CD4-positive, alpha-beta T cell treated with Interleukin-15 for 1 hour (primary cell): ENCODE data around the gene DSE.

Source experiments
- DNase-seq: peaks from one replicate; pipeline ENCODE4 v3.0.0-alpha.2; 2020

The DSE gene

GRCh38 chr6:116450185-116450710 is 79.5 kb downstream of the DSE start:
- DNase-seq: no peak

DNA sequence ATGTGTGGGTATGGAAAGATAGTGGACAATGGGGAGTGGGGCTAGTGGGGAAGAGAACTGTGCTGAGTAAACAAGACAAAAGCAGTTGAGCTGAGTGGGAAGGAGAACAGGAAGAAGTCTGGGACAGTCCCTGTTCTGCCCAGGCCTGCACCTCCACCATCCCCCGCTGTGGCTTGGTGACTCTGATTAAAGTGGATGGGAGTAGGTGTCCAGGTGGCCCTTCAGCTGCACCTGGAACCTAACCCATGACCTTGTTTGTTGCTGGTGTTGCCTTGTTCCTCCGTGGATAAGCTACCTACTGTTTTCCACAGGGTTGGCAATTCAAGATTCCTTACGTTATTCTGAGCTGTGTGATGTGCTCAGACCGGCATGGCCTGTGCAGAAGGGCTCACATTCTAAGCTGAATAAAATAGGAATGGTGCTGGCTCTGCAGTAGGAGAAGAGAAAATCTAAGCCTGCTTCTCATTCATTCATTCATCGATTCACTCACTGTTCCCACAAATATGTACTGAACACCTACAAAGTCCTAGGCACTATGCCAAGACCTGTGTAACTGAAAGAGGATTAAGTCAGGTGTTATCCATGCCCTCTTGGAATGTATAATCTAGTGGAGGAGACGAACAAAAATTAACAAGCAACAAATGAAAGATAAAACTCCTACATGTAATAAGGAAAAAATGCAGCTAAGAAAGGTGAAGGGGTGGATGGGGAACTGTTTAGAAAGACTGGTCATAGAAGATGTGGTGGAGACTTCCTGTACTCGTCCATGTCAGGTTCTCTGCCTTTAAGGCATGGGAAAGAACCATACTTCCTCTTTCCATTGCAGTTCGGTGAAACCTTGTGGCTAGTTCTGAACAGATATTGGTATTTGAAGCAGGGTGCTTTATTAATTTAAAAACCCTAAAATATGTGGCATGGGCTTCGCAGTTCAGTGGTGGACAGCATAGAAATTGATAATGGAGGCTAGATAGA is 80.3 kb downstream of the DSE start:
- no peak for DNase-seq

- DNase-seq: no peak
These were observed 81.2 kb downstream of the DSE start for GRCh38 chr6:116451916-116452315.

DNA sequence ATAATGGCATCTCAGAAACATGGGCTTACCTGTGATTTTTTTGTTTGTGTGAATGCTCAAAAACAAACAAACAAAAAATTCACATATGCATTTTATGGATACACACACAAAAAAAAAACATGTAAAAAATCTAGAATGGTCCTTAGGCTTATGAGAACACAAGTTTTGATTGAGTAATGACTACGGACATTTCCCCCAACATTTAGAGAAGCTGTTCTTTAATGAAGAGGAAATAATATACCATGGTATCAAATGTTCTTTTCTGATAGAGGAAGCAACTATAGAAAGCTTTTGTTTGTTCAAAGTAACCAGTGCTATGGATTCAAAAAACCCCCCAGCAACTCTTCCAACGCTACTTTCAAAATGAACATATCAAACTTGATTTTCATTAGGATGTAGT is 81.8 kb downstream of the DSE start:
- DNase-seq: no peak

DNA sequence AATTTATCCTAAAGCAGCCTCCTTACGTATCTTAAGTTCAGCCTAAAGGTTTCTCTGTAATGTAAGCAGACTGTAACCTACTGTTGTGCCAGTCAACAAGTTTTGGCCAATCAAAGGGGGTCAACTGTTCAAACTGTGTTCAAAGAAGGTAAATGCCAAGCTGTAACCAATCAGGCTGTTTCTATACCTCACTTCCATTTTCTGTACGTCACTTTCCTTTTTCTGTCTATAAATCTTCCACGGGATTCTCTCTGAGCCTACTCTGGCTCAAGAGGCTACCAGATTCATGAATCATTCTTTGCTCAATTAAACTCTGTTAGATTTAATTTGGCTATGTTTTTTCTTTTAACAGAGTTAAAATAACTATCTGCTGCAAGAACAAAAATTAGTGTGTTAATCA is 85.4 kb downstream of the DSE start:
- no peak for DNase-seq

GRCh38 chr6:116456927-116457326 is 86.2 kb downstream of the DSE start:
- no peak for DNase-seq

- no peak for DNase-seq
These were observed 87.5 kb downstream of the DSE start for GRCh38 chr6:116458264-116458663.

- DNase-seq: no peak
These were observed 89.2 kb downstream of the DSE start for GRCh38 chr6:116459927-116460326.

DNA sequence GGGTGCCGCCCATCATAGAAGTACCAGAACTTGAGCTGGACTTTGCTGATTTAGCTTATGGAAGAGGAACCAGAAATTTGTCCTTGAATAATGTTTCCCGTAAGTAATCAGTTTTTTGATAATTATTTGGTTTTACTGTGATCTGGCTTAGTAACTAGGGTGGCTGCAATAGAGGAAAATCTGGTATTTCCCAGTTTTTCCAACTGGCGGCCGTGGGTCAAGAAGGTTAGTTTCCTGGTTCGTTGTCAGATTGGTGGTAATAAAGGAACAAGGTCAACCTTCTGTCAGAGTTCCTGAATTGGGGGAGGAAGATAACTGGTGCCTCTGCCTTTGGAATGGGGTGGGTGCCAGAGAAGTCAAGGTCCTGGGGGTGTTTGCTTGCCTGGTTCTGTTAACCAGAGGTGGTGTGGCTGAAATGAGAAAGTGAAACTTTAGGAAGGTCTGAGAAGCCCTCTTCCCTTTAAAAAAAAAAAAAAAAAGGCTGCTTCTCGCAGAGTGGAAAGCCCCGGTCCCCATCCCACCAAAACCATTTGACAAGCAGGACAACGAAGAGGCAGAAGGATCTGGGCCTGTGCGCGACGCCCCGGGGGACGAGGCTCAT is 90.7 kb downstream of the DSE start, which contains the start of gene CALHM6:
Gene CALHM6, plus strand, starts transcription at position 45 of the 601 bp plus-strand sequence. Its CDS starts 555 bp downstream, at position 600.
- no peak for DNase-seq

DNA sequence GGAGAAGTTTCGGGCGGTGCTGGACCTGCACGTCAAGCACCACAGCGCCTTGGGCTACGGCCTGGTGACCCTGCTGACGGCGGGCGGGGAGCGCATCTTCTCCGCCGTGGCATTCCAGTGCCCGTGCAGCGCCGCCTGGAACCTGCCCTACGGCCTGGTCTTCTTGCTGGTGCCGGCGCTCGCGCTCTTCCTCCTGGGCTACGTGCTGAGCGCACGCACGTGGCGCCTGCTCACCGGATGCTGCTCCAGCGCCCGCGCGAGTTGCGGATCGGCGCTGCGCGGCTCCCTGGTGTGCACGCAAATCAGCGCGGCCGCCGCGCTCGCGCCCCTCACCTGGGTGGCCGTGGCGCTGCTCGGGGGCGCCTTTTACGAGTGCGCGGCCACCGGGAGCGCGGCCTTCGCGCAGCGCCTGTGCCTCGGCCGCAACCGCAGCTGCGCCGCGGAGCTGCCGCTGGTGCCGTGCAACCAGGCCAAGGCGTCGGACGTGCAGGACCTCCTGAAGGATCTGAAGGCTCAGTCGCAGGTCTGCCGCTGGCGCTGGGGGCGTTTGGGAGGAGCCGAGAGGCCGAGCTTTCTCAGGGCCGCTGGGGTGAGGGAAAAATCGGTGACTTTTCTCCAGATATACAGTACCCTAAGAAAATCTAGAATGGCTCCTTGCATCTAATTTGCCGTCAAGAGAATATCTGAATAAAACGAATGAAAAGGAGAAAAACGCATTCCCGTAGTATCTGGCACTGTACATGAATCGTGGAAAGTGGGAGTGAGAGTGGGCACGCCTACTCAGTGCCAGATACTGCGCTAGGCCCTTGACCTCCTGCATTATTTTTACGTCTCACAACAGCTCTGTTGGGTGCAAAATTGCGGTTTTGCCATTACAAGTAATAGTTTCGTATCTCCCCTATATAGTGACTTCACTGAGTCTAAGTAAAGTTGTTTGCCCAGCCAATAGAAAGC is 91.5 kb downstream of the DSE start:
- peak; percentile 64 for DNase-seq

GRCh38 chr6:116463301-116463700 is 92.6 kb downstream of the DSE start:
- DNase-seq: no peak

GRCh38 chr6:116465246-116465645 is 94.5 kb downstream of the DSE start:
- peak; percentile 51 for DNase-seq

- no peak for DNase-seq
These were observed 96.3 kb downstream of the DSE start for GRCh38 chr6:116467096-116467495.

DNA sequence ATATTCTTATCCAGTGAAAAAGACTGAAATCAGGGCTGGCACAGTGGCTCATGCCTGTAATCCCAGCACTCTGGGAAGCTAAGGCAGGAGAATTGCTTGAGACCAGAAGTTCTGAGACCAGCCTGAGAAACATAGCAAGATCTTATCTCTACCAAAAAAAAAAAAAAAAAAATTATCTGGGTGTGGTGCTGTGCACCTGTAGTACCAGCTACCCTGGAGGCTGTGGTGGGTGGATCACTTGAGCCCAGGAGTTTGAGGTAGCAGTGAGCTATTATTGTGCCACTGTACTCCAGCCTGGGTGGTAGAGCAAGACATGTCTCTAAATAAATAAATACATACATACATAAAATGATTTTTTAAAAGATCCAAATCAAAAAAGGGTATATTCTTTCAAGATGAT is 96.8 kb downstream of the DSE start:
- no peak for DNase-seq

DNA sequence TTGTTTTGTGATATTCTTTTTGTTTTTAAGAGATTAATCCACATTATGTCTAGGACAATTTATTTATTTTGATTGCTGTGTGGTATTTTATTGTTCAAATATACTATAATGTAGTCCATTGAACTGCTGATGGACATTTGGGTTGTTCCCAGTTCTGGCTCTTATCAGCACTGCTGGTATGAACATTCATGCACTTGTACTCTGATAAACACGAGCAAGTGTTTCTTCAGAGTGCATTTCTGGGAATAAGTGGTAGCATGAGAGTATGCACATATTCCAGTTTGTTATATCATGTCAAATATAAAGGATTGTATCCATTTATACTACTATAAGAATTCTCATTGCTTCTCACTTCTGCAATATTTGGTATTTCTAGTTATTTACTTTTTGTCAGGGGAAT is 97.5 kb downstream of the DSE start:
- DNase-seq: no peak

GRCh38 chr6:116471531-116471930 is 100.8 kb downstream of the DSE start:
- no peak for DNase-seq

DNA sequence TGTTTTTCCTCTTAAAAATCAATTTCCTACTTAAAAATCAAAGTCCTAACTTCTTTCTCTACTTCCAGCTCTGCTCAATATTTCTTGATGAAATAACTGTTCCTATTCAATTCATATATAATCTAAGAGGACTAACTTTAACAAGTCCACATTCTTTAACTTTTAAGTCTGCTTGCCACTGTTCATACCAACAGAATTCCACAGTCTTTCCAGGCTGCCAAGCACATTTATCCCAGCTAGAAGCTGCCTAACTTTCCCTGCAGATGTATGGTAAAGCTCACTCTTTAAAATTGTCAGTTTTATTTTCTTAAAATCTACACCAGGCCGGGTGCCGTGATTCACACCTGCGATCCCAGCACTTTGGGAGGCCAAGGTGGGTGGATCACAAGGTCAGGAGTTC is 102.0 kb downstream of the DSE start:
- no peak for DNase-seq

GRCh38 chr6:116475141-116475540 is 104.4 kb downstream of the DSE start:
- no peak for DNase-seq

DNA sequence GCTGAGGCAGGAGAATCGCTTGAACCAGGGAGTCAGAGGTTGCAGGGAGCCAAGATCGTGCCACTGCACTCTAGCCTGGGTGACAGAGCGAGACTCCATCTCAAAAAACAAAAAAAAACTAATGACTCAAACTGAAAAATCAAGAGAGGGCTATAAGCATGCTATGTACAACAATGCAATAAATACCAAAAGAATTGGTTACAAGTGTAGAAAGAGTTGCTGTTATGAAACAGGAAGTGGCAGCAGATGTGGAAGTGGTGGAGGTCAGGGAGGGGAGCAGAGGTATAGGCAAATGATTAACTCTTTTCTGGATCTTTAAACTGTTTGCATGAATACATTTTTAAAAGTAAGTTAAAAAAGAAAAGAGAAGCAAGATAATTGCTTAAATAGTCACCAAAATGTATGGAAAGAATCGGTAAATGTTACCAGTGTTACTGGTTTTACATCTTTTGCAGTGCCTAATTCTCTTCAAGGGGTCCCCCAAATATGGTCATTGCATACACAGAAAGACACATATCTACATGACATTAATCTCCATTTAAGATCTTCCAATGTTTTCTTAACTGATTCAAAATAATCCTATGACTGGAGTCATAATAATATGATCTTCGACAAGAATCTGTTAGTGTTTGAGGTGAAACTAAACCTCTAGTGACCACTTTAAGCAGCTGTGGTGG is 105.4 kb downstream of the DSE start:
- DNase-seq: peak; percentile 26

DNA sequence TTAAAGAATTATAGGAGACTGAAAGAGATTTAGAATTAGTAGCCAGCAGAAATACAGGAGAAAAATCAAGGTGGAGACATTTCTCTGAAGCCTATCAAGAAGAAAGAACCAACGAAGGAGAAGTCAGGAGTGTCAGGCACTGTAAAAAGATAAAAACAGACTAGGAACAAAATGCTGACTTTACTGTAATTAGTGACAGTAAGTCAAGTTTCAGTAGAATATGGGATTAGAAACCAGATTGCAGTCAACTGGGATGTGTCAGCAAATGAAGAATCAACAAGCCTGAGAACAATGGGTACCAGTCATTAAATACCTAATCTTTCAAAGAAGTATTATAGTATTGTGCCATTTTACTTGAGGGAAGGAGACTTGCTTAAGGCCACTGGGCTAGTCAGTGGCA is 112.0 kb downstream of the DSE start:
- no peak for DNase-seq

GRCh38 chr6:116483616-116484015 is 112.9 kb downstream of the DSE start:
- no peak for DNase-seq

DNA sequence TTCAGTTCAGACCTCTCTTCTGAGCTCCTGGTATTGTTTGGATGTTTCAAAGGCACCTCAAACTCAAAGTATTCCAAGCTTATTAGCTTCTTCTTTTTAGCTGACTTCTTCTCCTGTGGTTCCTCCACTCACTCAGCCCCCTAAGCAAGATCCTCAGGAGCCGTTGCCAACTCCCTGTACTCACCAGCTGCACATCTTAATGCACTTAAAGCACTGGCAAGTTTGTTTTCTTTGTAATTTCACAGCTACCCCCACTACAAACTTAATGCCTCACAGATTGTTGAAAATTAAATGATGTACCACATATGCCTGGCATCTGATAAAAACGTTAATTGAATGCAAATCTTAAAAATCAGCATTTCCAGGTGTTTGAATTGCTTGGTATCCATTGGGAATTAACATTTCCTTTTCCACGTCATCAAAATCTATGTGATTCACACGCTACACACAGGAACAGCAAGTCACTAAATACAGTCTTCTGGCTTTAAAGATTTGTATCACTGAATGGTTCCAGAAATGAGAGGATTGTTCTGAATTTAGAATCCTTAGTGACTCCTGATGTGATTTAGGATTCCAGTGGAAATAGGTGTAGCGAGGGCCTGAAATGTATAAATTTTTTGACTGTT is 114.9 kb downstream of the DSE start:
- no peak for DNase-seq
